Measurements from ENCODE around the gene CUX1.

DNA sequence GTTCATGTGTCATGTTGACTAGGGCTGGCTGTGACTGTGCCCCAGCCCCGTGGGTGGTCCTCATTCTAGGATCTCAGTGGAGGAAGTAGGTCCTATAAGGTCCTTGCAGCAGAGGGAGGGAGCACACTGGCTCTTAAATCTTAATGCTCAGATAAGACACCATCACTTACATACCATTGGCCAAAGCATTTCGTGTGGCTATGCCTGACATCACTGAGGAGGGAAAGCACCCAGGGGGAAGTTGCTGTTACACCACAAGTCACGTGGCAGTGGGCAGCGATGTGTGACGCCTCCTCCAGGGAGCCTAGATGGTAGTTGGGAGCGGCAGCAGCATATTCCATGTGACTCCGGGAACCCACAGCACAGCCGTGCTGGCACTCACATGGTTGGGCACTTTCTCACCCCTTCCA lies 244.6 kb downstream of the CUX1 start:
- 0 out of 2 replicates have a peak, but pooled peaks have one; percentile 10 for TF ChIP-seq GATA2 (IDR thresholded peaks at IDR 0.05; ENCODE audit: low read depth, low read length)
- no peak for TF ChIP-seq GATA3 (IDR thresholded peaks at IDR 0.05; ENCODE audit: low read depth, low read length)

All from SH-SY5Y (cell line).